Measurements from ENCODE around the gene C4orf50.

The C4orf50 gene

DNA sequence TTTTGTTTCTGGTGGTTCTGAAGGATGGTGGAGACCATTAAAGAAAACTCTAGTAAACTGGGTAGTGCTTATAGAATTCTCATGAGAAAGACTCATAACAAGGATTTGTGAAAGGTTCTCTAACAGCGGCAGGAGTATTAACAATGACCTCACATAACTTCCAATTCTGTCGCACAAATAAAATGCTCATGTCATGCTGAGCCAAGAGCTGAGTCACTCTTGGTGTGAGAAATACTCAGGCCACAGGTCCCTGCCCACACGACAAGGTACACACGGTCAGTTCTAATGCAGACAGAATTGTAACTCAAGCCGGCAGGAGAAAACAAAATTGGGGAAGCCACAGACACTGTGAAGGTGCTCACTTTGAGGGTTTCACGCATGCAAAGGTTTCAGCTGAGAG, 34.4 kb upstream of the C4orf50 start:
- Histone ChIP-seq H3K4me3 (ENCODE audit: insufficient read depth, low read length, poor library complexity, severe bottlenecking) (no peak overlapping the region), H3K4me2 (ENCODE audit: low read depth, low read length, poor library complexity, severe bottlenecking) (no peak overlapping the region), H3F3A (ENCODE audit: insufficient read depth) (no peaks in the 10 kb centered on the region), H3K9me3 (ENCODE audit: insufficient read depth, low read length) (peaks cover 3% of the 10 kb centered on the region; the same call in 1 of the 2 replicates), H3K27ac (ENCODE audit: low read depth, low read length) (no peak overlapping the region), H3K27me3 (ENCODE audit: low read length) (no peaks in the 10 kb centered on the region), H3K36me3 (ENCODE audit: low read length) (no peaks in the 10 kb centered on the region), H3K9ac (ENCODE audit: low read length) (no peak overlapping the region), H2AFZ (ENCODE audit: low read depth, low read length, severe bottlenecking) (no peak overlapping the region), H4K20me1 (ENCODE audit: low read depth, low read length) (no peaks in the 10 kb centered on the region), H3K9me2 (replicated peaks; ENCODE audit: insufficient read depth, low read length) (no peaks in the 10 kb centered on the region), H3K79me2 (ENCODE audit: insufficient read depth, low read length) (no peaks in the 10 kb centered on the region)
- no peak for TF ChIP-seq EZH2phosphoT487 (conservative IDR thresholded peaks at IDR 0.05; ENCODE audit: low read length)
- TF ChIP-seq, protein P1, sequence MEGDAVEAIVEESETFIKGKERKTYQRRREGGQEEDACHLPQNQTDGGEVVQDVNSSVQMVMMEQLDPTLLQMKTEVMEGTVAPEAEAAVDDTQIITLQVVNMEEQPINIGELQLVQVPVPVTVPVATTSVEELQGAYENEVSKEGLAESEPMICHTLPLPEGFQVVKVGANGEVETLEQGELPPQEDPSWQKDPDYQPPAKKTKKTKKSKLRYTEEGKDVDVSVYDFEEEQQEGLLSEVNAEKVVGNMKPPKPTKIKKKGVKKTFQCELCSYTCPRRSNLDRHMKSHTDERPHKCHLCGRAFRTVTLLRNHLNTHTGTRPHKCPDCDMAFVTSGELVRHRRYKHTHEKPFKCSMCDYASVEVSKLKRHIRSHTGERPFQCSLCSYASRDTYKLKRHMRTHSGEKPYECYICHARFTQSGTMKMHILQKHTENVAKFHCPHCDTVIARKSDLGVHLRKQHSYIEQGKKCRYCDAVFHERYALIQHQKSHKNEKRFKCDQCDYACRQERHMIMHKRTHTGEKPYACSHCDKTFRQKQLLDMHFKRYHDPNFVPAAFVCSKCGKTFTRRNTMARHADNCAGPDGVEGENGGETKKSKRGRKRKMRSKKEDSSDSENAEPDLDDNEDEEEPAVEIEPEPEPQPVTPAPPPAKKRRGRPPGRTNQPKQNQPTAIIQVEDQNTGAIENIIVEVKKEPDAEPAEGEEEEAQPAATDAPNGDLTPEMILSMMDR (IDR thresholded peaks at IDR 0.05; ENCODE audit: insufficient read depth, low read length, poor library complexity, severe bottlenecking), result no peak

DNA sequence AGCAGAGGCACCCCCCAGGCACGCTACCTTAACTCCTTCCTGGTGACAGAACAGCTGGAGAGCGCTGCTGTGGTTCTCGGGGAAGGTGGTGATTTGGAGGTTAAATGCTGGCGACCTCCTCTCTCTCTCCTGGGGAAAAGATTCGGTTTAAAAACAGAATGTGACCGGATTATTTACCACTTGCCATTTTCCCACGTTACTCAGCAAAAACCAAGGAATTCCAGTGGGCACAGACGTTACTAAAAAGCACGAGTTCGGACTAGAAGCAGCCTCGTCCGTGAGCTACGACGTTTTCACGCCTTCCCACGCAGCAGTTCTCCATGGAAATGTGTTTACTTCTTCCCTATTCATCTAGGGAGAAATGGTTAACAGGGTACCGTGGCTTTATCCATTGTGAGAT, 32.3 kb upstream of the C4orf50 start:
- Histone ChIP-seq H3K79me2 (ENCODE audit: insufficient read depth, low read length) (no peaks in the 10 kb centered on the region), H3K27ac (ENCODE audit: low read depth, low read length) (no peak overlapping the region), H3K9me2 (replicated peaks; ENCODE audit: insufficient read depth, low read length) (no peaks in the 10 kb centered on the region), H3K27me3 (ENCODE audit: low read length) (no peaks in the 10 kb centered on the region), H4K20me1 (ENCODE audit: low read depth, low read length) (no peaks in the 10 kb centered on the region), H3K9ac (ENCODE audit: low read length) (no peak overlapping the region), H2AFZ (ENCODE audit: low read depth, low read length, severe bottlenecking) (no peak overlapping the region), H3K9me3 (ENCODE audit: insufficient read depth, low read length) (no peaks in the 10 kb centered on the region), H3K36me3 (ENCODE audit: low read length) (no peaks in the 10 kb centered on the region), H3F3A (ENCODE audit: insufficient read depth) (no peaks in the 10 kb centered on the region), H3K4me3 (ENCODE audit: insufficient read depth, low read length, poor library complexity, severe bottlenecking) (no peak overlapping the region), H3K4me2 (ENCODE audit: low read depth, low read length, poor library complexity, severe bottlenecking) (no peak overlapping the region)
- TF ChIP-seq EZH2phosphoT487 (conservative IDR thresholded peaks at IDR 0.05; ENCODE audit: low read length), result no peak
- TF ChIP-seq, protein P1 (IDR thresholded peaks at IDR 0.05; ENCODE audit: insufficient read depth, low read length, poor library complexity, severe bottlenecking), result no peak

DNA sequence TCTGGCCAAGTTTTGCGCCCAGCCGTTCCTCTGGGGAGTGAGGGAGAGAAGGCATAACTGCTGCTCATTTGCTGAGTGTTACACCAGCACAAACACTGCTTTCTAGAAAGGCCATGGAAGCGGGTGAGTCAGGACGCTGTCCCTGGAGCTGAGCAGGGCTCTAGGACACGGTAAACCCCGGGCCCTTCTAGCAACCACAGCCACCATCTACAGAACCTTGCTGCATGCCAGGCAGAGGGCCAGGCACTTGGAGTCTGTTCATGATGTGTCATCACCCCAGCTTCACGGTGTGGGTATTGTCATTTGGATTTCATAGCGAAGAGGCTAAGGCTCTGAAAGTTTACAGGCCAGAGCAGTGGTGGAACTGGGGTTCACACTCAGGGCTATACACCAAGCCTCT, 31.8 kb upstream of the C4orf50 start:
- no peak overlapping the region for H3K4me3 ChIP-seq (ENCODE audit: insufficient read depth, low read length, poor library complexity, severe bottlenecking)
- no peaks in the 10 kb centered on the region for H3K27me3 ChIP-seq (ENCODE audit: low read length)
- no peaks in the 10 kb centered on the region for H3K79me2 ChIP-seq (ENCODE audit: insufficient read depth, low read length)
- no peak overlapping the region for H3K27ac ChIP-seq (ENCODE audit: low read depth, low read length)
- H4K20me1 ChIP-seq (ENCODE audit: low read depth, low read length), result no peaks in the 10 kb centered on the region
- H2AFZ ChIP-seq (ENCODE audit: low read depth, low read length, severe bottlenecking), result no peak overlapping the region
- TF ChIP-seq, protein P1 (IDR thresholded peaks at IDR 0.05; ENCODE audit: insufficient read depth, low read length, poor library complexity, severe bottlenecking), result no peak
- no peak for TF ChIP-seq EZH2phosphoT487 (conservative IDR thresholded peaks at IDR 0.05; ENCODE audit: low read length)
- H3F3A ChIP-seq (ENCODE audit: insufficient read depth), result no peaks in the 10 kb centered on the region
- no peaks in the 10 kb centered on the region for H3K9me2 ChIP-seq (replicated peaks; ENCODE audit: insufficient read depth, low read length)
- no peaks in the 10 kb centered on the region for H3K36me3 ChIP-seq (ENCODE audit: low read length)
- H3K4me2 ChIP-seq (ENCODE audit: low read depth, low read length, poor library complexity, severe bottlenecking), result no peak overlapping the region
- H3K9ac ChIP-seq (ENCODE audit: low read length), result no peak overlapping the region
- no peaks in the 10 kb centered on the region for H3K9me3 ChIP-seq (ENCODE audit: insufficient read depth, low read length)

All from SU-DHL-6 (cell line).